GM18498 (cell line): ENCODE results near the gene GBGT1.
"Not testable (repeated sequence)": the region's sequence is repeated elsewhere in the genome, so short reads cannot be mapped to it uniquely, and the experiment has no call there.

Source experiments
- ATAC-seq: cut with Tn5 transposase; IDR thresholded peaks from one replicate; pipeline ENCODE4 v1.9.1; 2021; ENCODE audit warnings: mild to moderate bottlenecking, moderate library complexity; ENCODE audit not compliant: unreplicated experiment

GBGT1 gene

DNA sequence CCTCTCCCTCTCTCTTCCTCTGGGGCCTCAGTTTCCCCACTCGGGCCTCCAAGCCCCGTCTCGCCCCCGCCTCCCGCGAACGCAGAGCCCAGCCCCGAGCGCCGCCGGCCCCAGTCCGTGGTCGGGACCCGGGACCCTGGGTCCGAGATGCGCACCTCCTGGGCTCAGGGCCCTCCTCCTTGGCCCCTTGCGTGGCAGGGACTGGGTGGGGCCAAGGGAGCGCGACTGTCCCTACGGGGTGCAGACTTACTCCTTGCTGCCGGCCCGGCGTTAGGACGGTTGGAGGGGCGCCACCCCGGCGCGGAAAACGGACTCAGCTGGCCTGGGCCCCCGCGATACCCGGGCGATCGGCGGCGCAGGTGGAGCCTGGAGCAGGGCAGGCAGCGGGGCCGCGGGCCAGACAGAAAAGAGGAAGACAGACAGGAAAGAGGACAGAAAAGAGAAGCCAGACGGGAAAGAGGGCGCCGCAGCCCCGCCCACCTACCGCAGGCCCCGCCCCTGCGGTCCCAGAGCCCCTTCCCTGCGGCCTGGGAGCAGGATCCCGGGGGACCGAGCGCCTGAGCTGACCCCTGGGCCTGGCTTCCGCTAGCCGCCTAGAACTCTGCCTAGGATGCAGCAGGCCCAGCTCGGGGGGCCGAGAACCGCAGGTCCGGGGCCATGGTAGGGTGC is at the start of gene GBGT1:
TSS of gene GBGT1 (minus strand) at position 411 of the 669 bp plus-strand sequence. CDS start 1,502 bp downstream, outside the sequence.
- no peak for ATAC-seq

- ATAC-seq = no peak
Measured at GRCh38 chr9:133210609-133211008, 46.9 kb upstream of the GBGT1 start.

DNA sequence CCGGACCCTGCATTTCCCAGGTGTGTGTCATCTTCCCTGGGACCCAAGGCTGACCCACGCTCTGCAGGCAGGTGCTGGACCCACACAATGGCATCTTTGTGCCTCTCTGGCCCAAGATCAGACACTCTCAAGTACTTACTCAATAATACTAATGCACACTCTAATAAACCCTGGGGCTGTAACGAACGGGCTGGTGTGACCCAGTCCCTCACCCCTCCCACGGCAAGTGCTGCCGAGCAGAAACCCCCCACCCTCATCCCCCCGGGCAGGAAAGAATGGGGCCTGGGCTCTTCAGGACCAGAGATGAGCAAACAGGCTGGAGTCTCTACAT is 46.5 kb upstream of the GBGT1 start:
- ATAC-seq = no peak

DNA sequence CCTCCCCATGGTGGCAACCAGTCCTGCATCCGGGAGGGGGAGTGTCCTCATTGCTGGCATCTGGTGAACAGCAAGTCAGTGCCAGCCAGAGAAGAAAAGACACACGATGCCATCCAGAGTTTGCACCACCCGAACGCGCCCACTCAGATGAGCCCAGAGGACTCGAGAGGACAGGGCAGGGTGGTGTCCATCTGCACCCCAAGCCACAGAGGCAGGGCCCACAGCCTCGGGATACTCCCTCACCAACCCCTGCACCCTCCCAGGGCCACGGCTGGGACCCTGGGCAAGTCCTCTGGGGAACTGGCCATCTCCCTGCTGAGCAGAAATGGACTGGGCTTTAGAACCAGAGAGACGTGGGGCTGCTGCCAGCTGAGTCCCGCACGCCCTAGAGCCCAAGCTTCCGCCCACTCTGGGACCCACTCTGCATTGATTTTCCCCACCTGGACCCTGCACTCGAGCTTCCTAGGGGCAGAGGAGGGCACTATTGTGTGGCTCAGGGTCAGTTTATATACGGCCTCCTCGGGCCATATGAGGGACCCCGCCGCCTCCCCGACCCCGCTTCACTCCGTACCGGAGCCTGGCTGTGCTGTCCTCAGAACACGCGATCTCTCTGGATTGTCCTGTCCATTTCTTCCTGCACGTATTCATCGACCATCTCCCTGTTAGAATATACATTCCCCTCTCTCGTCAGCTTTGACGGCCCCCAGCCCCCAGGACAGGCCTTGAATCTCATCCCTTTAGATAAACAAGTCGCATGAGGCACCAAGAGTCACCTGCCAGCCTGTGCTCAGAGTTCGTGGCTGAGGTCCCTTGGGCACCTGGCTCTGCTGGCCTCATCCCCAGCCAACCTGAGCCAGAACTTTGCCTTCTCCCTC is 45.9 kb upstream of the GBGT1 start:
- ATAC-seq = not testable (repeated sequence)

DNA sequence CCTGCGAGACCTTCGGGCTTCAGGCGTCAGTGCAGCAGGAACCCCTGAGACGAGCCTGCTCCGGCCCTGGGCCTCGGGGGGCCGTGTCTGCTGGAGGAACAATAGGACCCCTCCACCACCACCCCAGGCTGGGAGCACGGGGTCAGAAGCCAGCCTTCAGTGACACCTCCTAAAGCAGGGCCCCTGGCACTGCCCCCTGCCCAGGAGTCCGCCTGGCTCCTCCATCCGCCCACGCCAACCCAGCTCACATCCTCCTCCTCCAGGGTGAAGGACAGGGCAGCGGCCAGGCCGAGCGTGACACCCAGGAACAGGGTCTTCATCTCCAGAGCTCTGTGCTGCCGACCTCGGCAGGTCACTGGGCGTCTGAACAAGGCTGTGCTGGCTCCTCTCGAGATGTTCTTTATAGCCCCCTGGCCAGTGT is 45.2 kb upstream of the GBGT1 start, which contains the start of gene OBP2B:
TSS of gene OBP2B (minus strand) at position 371 of the 421 bp plus-strand sequence. CDS start at position 320, 51 bp downstream.
- not testable (repeated sequence) for ATAC-seq

- not testable (repeated sequence) for ATAC-seq
Measured at GRCh38 chr9:133208171-133208879, 44.6 kb upstream of the GBGT1 start.

DNA sequence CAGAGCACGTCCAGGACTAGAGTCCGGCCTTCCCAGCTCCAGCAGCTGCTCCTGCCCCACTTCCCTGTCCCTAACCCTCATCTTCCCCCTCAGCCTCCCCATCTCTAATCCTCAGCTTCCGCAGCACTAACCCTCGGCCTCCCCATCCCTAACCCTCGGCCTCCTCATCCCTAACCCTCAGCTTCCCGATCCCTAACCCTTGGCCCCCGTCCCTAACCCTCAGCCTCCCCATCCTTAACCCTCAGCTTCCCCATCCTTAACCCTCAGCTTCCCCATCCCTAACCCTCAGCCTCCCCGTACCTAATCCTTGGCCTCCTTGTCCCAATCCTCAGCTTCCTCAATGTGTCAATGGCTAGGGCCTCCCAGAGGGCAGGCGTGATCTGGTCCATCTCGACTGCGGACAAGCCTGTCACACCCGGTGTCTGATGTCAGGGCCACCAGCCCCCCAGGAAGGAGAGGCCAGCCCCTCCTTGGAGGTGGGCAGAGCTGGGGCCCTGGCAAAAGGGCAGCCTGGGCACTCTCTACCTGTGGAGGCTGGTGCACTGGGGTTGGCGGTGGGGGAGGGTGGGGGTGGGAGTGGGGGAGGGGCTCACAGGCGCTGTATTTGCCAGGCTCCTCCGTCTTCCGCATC is 43.9 kb upstream of the GBGT1 start:
- ATAC-seq = no peak

- no peak for ATAC-seq
Measured at GRCh38 chr9:133207021-133207531, 43.4 kb upstream of the GBGT1 start.

DNA sequence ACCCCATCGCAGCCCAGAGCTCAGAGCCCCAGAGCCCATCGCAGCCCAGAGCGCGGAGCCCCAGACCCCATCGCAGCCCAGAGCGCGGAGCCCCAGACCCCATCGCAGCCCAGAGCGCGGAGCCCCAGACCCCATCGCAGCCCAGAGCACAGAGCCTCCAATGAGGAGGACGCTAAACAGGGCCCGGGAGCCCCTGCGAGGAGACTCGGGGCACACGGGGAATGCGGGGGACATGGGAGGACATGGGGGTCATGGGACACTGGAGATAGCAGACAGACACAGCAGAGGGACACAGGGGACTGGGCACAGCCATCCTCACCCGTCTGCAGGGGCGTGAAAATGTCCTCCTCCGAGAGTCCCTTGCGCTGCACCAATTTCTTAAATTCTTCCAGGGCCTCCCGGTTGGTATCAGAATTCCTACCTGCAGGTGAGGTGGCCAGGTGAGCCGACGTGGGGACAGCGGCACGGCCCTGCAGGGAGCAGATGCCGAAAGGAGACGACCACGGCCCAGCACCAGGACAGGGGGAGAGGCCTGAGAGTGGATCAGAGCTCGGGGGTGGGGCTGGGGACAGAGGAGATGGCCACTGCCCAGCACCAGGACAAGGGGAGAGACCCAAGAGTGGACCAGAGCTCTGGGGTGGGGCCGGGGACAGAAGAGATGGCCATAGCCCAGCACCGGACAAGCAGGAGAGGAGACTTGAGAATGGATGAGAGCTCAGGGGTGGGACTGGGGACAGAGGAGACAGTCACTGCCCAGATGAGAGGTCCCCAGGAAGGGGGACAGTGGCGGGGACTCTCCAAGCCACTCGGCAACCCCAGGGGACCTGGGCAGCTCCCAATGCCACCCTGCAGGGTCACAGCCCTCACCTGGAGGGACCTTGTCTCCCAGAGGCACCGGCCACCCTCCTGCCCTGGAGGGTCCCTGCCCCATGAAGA is 42.5 kb upstream of the GBGT1 start:
- no peak for ATAC-seq

DNA sequence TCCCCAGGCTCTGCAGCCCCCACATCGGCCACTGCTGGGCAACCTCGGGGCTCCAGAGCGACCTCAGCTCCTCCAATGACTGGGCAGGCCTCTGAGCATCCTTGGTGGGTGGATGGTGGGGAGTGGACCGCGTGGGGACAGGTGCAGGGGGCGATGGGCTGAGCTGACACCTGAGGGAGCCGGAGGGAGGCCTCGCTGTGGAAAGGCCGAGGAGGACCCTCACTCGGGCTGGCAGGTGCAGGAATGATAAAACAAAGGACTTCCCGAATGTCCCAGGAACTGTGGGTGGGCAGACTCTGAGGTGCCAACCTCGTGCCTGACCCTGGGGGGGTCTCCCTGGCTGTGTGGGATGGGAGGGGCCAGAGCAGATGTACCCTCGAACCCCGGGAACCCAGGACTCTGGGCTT is 41.8 kb upstream of the GBGT1 start:
- not testable (repeated sequence) for ATAC-seq

DNA sequence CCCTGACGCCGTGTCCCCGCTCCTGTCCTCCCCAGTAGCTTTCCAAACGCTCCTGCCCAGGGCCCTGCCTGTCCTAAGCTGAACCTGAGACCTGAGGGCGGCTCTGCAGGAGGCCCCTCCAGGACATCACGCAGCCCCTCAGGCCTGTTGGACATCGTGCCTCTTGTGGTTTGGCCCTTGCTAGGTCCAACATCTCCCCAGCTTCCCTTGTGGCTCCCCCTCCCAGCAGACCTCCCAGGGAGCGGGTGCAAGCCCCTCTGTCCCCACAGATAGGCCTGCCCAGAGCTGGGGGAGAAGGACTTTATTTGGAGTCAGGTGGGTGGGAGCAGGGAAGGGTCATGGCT is 41.3 kb upstream of the GBGT1 start:
- ATAC-seq = no peak

DNA sequence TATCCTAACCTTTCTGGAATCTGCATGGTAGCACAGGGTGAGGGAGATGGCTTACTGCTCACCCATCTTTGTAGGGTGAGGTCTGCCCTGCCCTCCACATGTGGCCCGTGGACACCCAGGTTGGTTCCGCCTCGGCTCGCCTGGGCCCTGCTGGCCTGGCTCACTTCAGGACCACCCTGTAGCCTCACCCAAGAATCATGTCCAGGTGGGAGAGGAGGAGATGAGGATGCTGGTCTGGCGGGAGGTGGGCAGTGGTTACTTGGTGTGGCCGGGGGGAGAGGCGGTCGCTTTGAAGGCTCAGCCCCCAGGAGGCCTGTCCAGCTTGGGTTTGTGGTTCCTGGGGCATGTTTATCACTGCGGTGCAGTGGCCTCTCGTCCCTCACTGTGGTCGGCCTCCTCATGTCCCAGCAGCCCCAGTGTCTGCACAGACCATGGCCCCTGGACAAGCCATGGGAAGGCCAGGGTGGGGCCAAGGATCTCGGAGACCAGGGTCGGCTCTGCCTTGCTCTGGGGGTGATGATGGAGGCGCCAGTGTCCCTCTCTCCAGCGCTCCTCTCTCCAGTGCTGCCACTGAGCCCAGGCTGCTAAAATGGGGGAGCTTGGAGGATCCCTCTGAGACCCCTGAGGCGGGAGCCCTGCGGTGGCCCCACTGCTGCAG is 40.8 kb upstream of the GBGT1 start:
- ATAC-seq = no peak

DNA sequence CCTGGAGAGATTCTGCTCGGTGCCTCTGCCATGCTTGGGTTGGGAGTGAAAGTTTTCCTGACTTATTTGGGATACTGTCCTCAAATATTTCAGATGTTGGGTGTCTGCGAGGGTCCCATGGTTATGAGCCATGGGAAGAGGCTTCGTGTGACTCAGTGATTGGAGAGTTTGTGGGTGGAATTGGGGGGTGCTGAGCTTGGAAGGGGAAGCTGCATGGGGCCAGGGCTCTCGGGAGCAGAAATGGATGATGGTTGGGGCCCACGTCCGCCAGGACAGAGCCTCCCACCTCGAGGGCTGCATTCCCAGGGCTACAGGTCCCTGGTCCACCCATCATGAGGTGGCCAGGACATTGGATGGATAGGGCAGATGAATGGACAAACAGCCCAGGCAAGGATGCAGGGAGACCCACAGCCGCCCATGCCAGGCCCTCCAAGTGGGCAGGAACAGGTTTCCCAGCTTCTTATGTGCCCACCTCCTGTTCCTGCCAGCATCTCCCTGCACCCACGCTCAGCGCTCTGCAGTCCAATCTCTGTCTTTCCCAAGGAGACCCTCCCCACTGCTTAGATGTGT is 39.9 kb upstream of the GBGT1 start:
- ATAC-seq = no peak

- no peak for ATAC-seq
Measured at GRCh38 chr9:133202688-133203453, 39.2 kb upstream of the GBGT1 start.

DNA sequence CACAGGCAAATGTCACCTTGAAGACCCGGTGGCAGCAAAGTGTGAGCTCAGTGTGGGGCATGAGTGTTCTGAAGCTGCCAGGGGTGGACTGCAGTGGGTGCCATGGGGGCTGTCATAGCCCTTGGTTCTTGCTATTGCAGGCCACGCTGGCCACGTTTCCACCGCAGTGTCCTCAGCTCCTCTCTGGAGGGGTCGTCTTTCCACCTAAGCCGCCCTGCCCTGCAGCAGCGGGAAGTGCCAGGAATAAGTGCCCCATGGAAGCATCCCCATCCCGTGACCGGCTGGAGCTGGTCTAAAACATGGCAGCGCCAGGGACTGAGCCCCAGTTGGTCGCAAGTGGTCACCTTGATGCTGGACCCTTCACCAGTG is 38.4 kb upstream of the GBGT1 start:
- ATAC-seq = no peak

GRCh38 chr9:133201424-133202144 is 37.9 kb upstream of the GBGT1 start:
- ATAC-seq = no peak

DNA sequence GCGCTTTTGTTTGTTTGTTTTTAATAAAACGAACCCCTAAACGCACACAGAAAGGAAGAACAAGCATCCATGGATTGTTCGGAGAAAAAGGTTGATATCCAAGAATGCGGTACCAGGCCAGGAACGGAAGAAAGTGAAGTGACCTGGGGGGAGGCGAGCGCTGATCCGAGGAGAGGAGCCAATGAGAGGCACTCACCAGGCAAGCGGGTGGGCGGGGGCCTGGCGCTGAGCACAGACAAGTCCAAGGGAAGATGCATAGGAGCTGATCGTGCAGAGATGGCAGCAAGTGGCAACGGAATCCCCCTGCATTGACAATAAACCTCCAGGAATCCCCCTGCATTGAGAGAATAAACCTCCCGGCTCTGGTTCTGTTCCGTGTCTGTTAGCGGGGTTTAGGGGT is 36.9 kb upstream of the GBGT1 start:
- no peak for ATAC-seq
